ENCODE measurements around the gene APBB2.
"Not testable (repeated sequence)": the region's sequence is repeated elsewhere in the genome, so short reads cannot be mapped to it uniquely, and the experiment has no call there.

The APBB2 gene

DNA sequence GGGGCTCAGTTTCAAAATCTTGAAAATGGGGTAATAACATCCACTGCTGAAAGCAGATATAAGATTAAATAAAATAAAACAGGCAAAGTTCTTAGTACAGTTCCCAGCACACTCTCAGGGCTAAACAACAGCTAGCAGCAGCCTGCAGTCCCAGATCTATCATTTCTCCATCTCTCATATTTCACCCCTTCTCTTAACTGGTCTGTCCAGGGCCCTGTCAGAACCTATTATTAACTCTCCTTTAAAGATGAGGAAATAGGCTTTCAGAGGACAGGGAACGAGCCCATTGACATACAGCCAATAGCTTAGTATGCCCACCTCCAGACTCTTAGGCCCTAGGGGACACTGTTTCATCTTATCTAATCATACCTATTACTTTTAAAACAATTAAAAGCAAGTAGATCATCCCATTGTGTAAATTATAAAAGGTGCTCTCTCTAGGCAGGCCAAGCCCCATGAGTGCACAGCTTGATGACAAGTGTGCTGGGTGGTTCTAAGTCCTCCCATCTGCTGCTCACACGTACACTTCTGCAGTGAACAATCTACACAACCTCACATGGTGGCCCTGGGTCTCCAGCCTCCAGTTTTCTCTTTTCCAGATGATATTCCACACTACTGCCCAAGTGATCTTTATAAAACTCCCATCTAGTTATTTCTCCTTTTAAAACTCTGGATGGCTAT is 119.0 kb downstream of the APBB2 start:
- no peak for DNase-seq

DNA sequence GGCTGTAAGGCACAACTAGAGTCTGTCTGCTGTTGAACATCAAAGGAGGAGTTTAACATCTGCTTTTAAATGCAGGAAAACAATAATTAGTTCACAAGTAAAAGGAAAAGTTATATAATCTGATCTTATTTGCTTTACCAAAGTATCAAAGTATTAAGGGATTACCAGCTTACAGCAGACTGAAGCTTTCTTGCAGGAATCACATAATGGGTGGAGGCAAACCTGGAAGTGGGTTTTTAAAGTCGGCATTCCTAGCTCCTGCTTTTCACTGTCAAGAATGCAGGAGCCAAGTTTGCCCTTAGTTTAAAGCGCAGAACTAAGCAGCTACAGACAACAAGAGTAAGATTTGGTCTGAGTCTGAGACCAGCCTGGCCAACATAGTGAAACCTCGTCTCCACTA is 122.2 kb downstream of the APBB2 start:
- no peak for DNase-seq

DNA sequence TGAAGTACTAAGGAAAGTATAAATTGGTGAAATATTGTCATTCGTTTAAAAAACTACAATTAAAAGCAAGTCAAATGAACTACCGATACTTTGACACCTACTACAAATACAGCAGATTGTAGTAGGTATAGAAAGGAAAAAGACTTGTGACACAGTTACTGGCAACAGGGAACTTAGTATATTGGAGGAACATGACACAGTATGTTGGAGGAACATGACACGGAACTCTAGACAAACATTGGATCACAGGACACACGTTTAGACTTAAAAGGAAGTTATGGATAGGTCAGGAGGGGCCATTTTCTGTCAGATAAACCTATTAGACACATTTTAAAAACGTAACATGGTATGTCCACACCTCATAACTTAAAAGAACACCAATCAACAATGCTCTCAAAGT is 132.5 kb downstream of the APBB2 start:
- no peak for DNase-seq

DNA sequence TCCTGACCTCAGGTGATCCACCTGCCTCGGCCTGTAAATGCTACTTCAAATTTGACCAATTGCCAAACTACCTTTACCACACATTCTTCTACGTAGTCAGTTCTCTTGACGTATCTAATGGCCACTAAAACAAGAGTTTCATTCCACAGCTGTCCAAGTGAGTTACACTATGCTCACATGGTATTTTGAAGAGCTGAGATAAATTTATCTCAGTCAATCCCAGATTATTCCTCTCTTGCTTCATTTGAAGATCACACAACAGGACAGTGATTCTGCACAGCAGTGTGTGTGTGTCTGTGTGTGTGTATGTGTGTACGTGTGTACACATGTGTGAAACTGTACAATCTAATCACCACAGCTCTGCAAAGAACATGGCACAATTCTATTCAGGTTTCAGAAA is 133.4 kb downstream of the APBB2 start:
- no peak for DNase-seq

DNA sequence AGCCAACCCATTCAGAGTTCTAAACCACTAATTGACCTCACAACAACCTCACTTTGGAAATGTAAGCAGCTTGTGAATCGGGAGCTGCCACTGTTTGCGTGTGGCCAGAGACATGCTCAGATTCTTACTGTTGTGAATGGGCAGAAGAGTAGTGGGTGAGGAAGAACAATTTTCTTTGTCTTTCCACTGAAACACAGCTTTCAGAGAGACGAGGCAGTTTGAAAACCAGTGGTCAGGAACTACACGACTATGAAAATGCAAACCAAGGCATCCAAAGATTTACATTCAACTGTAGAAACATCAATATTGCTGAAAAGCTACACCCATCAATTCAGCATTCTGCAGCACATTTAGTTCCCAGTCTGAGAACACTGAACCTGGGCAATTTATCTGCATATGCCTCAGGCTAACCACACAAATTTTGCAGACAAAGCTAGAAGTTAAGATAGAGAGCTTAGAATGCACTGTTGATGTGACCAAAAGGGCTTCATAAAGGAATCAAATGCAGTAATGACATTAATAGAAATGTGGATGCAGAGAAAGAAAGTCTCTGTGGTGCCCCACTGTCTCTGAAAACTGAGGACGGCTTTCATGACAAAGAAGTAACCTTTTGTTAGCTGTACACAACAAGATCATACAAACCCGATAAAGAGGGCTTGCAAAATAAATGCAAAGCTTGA is 134.3 kb downstream of the APBB2 start:
- DNase-seq = no peak

DNA sequence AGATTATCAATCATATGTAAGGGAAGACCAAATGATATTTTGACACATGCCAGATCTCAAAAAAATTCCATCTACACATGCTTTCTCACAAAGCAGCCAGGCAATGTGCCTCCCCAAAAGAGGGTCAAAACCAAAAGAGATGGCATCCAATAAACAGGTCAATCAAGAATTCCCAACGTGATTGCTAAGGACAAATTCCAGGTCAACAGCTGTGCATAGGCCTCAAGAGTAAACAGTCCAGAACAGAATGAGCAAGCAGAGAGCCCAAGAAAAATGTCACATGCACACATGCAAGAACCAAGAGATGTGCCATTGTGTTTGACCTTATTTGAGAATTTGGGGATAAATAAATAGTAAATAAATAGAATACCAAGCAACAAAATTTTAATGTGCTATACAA is 136.7 kb downstream of the APBB2 start:
- no peak for DNase-seq

DNA sequence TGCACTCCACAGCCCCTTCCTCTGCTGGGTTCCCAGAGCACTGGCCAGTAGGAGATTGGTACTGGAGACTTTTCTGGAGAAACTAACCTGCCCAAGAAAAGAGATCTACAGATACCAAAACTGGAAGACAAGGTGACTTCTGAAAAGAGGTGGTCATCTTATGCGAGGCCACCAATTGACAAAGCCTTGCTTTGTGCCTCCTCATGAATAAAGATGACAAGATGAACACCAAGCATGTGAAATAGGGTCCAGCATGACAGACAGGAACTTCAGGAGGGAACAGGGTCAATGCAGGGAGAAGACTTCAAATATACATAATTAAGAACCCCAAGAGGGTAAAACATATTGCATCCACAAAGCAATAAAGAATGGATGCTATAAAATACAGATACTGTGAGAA is 137.9 kb downstream of the APBB2 start:
- no peak for DNase-seq

DNA sequence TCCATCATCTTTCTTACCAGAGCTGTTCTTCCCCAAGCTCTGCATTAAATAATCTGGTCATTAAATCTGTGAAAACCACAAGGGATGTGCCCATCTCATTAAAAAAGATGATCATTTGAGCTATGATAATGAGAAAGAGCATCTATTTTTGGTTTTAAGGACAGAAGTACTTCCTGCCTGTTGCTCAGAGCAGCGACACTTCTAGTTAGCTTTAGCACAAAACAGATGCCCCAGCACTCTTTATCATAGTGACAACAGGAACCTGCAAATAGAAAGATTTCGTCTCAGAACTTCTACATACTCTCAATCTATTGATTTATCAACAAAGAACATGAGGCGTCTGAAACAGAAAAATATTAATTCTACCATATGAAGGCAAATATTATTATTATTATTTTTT is 140.1 kb downstream of the APBB2 start:
- DNase-seq = no peak

DNA sequence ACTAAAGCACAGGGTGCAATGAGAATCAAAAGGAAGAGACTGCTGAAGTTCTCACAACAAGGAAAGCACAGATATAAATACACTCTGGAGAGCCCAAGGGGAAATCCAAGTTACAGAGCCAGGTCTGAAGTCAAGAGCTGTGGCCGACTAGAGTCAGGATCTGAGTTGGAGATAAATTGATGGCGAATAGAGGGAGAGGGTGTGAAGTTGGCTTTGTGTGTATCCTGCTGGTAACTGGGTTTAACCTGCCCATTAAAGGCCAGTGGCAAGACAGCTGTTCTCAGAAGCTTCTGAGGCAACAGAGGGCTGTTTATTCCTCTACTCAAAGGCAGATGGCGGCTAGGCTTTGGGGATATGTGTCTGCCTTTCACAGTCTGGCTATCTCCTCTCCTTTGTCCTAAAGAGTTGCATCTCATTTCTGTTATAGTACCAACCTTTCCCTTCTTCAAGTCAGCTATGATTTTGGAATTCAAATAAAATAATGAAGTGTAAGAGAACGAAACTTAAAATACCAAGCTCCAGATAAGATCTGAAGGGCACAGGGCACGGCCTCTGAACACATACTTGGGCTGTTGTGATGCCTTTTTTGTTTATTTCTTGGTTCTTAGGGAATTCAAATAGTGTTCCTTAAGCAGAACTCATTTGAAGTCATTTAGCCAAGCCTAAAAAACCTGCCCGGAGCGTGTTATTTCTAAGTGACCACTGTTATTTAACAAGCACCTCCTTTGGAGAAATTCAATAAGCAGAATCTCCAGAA is 142.1 kb downstream of the APBB2 start:
- no peak for DNase-seq

DNA sequence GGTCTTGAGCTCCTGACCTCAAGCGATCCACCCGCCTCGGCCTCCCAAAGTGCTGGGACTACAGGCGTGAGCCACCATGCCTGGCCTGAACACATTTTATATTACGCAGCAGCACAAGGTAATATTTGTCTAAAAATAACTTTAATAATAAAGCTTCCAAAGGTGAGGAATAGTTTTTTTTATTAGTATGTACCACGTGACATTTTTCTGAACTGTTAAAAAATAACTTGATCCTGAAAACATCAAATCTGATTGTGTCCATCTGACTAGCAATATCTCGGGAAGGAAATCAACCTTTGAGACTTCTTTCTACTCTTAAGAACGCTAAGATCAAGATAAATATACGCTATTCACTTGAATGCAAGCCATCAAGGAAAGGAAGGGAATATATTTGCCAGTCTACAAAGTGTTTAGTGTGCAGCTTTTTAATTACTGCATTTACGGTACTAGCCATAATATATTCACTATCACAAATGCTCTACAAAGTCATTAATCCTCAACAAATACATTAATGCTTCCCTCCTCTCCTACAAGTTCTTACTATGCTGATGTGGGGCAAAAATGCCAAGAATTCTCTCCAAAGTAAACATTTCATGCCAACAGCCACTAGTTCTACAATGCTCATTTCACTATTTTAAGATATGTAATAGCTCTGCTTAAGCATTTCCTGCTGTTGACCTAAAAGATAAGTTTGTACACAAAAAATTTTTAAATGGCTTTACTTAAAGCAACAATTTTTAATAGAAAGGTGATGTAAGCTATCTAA is 143.6 kb downstream of the APBB2 start:
- no peak for DNase-seq

DNA sequence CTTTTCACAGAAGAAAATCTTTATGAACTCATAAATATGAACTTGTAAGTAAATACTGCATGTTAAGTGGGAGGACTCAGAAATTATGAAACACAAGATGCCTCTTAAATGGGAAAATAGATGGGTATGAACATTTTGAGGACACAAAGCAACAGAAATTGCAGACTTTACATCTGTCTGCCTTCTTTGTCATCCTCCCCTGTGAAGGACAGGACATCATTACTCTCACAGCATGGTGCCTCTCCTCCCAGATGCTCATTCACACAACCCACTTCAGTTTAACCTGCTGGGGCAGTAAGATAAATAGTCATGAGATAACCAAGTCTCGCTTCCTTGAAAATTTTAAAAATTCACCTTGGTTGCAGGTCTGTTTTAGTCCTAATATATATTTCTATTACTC is 144.5 kb downstream of the APBB2 start:
- DNase-seq = peak; percentile 33

DNA sequence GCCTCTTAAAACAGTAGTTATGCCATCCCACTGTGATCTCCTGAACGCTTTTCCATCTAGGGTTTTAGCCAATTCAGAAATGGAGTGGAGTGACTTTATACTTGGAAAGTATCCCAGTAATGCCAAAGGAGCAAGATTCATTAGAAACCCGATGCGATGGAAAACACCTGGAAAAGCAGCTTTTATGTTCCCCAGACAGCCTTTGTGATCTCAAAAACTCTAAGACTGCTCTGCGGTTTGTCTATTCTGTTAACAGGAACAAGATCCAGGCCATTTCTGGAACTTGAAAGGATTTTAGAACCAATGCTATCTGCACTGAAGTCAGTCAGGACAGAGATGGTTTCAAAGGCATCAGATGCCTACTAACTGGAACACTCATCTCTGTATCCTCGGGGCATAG is 145.1 kb downstream of the APBB2 start:
- no peak for DNase-seq

DNA sequence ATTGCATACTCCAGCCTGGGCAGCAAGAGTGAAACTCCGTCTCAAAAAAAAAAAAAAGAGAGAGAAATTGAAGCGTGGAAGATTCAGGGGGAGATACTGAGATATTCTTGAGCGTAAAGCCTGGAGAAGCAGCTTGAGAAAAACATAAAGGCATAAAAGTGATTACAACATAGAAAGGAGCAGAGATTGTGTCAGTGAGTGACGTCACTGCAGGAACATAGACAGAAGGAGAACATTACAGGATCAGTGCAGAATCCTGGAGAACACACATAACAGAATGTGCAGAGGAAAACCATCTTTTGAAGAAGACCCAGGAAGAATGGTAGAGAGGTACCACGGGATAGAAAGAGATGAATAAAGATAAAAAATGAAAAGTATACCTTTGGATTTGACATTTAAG is 147.0 kb downstream of the APBB2 start:
- DNase-seq = no peak

DNA sequence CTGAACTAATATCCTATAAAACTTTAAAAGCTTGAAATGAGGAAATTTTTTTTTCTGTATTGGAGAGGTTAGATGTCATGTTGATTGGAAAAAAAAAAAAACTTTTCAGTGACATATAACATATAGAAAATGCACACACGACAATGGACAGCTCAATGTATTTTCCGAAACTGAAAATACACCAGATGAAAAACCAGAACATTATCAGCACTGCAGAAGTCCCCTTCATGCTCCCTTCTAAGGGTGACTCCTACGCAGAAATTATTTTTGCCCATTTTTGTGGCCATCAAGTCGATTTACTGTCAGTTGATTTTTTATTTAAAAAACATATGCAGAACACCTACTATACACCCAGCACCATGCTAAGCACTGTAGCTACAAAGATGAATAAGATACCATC is 148.3 kb downstream of the APBB2 start:
- DNase-seq = no peak

DNA sequence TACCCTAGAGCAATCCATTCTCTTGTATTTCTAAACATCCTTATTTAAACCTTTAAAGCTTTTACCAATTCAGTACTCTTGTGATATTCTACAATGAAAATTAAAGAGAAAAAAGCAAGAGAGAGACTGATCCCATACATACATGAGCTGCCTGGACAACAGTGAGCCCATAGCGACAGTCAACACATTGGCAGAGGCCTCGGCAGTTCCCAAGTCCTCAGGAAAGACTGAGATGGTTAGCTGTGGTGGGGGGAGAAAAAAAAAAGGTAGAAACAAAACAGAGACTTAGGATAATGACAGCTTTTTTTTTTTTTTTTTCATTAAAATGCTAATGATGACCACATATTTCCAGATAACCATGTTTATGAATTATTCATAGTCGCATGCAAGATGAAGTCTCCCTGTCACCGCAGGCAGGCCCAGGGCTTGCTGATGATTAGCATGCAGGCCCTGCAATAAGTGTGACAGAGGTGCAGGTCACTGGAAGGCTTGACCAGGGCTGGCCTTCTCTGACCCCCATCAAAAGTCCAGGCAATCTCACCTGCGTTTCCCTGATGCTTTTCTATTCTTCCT is 148.8 kb downstream of the APBB2 start:
- DNase-seq = no peak

DNA sequence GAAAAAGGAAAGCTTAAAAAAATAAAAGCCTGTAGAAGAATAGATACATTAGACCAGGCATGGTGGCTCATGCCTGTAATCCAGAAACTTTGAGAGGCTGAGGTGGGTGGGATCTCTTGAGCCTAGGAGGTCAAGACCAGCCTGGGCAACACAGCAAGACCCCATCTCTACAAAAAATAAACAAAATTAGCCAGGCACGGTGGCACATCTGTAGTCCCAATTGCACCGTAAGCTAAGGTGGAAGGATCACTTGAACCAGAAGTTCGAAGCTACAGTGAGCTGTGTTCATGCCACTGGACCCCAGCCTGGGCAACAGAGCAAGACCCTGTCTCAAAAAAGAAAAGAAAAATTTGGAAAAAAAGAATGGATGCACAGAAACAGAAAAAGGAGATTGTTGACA is 149.4 kb downstream of the APBB2 start:
- DNase-seq = no peak

DNA sequence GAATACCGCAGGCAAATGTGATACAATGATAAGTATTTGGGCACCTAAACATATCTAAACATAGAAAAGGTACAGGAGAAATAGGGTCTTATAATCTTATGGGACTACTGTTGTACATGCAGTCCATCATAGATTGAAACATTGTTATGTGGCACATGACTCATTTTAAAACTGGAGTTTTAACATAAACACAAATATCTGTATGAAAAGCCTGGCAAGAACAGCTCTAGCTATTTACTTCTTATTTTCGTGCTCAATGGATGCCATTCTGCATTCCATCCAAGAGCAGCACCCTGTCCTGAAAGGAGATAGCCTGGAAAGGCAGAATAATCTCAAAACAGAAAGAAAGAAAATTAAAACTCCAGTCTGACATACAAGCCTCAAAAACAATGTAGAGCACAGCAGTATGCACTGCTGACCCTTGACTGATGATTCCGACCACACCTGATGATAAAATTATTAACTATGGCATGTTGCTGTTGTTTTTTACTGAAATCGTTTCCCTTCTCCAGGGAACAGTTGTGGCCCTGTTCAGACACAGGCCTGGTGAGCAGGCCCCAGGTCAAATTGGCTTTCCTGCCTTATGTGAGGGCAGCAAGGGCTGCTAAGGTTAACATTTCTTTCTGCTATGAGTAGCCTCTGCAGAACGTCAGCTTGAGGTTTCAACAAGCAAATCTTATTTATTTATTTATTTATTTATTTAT is 152.7 kb downstream of the APBB2 start:
- no peak for DNase-seq

DNA sequence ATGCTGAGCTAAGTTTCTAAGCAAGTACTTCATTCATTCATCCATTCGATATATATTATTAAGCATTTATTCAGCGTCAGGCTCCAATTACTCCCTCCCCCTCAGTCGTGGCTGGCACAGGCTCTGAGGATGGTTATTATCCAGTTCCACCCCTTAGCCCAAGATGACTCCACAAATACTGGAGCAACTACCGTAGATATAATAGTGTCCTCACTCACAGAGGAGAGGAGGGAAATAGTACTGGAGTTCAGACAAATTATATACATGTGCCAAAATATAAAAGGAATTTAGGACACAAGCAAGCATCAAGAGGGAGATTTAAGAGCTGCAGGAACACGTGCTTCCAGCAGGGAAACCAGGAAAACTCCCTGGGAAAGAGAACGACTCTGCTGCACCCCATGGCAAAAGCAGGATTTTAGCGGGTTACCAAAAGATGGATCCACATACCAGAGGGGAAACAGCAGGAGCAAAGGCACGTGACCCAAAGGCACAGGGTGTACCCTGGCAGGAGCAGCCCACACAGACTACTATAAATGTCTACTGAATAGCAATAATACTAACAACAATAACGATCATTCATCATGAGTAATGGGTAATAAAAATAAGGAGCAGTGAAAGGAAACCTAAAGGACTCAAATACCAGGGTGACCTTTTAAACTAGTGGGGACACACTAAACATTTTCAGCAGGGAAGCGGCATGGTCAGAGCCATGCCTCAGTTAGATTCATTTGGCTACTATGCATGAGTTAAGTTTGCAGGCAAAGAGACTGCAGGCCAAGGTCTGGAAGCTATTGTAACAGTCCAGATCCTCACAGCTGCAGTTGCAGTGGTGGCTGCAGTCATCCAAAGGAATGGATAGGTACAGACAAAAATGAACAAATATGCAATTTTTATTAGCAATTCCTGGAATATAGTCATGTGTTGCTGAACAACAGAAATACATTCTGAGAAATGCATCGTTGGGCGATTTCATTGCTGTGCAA is 153.7 kb downstream of the APBB2 start:
- no peak for DNase-seq

DNA sequence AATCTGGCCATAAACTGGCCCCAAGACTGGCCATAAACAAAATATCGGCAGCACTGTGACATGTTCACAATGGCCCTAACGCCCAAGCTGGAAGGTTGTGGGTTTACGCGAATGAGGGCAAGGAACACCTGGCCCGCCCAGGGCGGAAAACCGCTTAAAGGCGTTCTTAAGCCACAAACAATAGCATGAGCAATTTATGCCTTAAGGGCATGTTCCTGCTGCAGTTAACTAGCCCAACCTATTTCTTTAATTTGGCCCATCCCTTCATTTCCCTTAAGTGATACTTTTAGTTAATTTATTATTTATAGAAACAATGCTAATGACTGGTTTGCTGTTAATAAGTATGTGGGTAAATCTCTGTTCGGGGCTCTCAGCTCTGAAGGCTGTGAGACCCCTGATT is 154.9 kb downstream of the APBB2 start:
- DNase-seq = not testable (repeated sequence)

DNA sequence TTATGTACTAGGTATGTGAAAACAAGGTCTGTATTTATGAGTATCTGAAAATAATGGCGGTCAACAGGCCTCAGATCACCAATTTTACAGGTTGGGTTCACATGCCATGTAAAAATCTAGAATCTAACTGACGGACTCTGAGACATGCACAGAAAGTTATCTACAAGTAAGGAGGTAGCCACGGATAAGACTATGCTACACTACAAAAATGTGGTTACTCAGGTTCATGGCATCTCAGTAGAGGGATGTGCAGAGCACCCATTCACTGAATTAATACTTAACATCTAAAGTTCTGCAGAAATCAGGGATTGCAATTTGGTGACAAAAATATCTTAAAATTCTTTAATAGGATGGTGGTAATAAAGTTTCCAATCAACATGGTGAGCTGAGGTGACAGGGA is 155.9 kb downstream of the APBB2 start:
- DNase-seq = no peak

DNA sequence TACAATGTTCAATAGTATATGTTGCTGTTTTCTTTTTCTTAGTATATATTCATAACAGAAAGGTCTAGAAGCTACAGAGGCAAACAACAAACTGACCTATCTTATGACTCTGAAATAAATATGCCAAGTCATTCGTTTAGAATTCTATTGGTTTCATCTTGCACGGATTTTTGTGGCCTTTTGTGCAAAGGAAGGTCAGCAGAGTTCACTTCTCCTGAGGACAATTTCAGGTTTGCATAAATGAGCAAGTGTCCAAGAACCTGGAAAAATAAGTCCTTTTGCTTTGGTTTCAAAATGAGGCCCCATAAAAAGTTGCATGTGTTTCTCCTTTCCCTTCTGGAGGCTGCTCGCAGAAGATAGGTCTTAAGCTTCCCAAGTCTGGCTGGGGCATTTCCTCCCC is 156.9 kb downstream of the APBB2 start:
- no peak for DNase-seq

Data from NCI-H748 treated with DMSO at 0.1 percent for 48 hours (cell line).